Measurements from ENCODE around the gene TPGS2.
"Not testable (repeated sequence)": the region's sequence is repeated elsewhere in the genome, so short reads cannot be mapped to it uniquely, and the experiment has no call there.

The TPGS2 gene

GRCh38 chr18:36825526-36825925 is 3.3 kb downstream of the TPGS2 start:
- TF ChIP-seq CTCF (IDR thresholded peaks at IDR 0.05; ENCODE audit: borderline replicate concordance, insufficient read depth, low read depth, low read length), result no peak

GRCh38 chr18:36821681-36822080 is 7.1 kb downstream of the TPGS2 start:
- no peak for TF ChIP-seq CTCF (IDR thresholded peaks at IDR 0.05; ENCODE audit: borderline replicate concordance, insufficient read depth, low read depth, low read length)
- no peak overlapping the region for H3K4me3 ChIP-seq (ENCODE audit: low read depth, low read length)

More at GRCh38 chr18:36825526-36825925, 3.3 kb downstream of the TPGS2 start:
- H3K4me3 ChIP-seq (ENCODE audit: low read depth, low read length), result no peak overlapping the region

- no peak overlapping the region for H3K4me3 ChIP-seq (ENCODE audit: low read depth, low read length)
- no peak for TF ChIP-seq CTCF (IDR thresholded peaks at IDR 0.05; ENCODE audit: borderline replicate concordance, insufficient read depth, low read depth, low read length)
These were observed 9.2 kb downstream of the TPGS2 start for GRCh38 chr18:36819621-36820020.

- no peak for TF ChIP-seq CTCF (IDR thresholded peaks at IDR 0.05; ENCODE audit: borderline replicate concordance, insufficient read depth, low read depth, low read length)
- no peak overlapping the region for H3K4me3 ChIP-seq (ENCODE audit: low read depth, low read length)
These were observed 10.2 kb downstream of the TPGS2 start for GRCh38 chr18:36818652-36819051.

GRCh38 chr18:36817039-36817438 is 11.8 kb downstream of the TPGS2 start:
- TF ChIP-seq CTCF (IDR thresholded peaks at IDR 0.05; ENCODE audit: borderline replicate concordance, insufficient read depth, low read depth, low read length), result no peak
- no peak overlapping the region for H3K4me3 ChIP-seq (ENCODE audit: low read depth, low read length)

GRCh38 chr18:36816096-36816495 is 12.7 kb downstream of the TPGS2 start:
- H3K4me3 ChIP-seq (ENCODE audit: low read depth, low read length), result not testable (repeated sequence)

- no peak overlapping the region for H3K4me3 ChIP-seq (ENCODE audit: low read depth, low read length)
- TF ChIP-seq CTCF (IDR thresholded peaks at IDR 0.05; ENCODE audit: borderline replicate concordance, insufficient read depth, low read depth, low read length), result no peak
These were observed 13.8 kb downstream of the TPGS2 start for GRCh38 chr18:36814994-36815393.

GRCh38 chr18:36813824-36814223 is 15.0 kb downstream of the TPGS2 start:
- no peak overlapping the region for H3K4me3 ChIP-seq (ENCODE audit: low read depth, low read length)
- no peak for TF ChIP-seq CTCF (IDR thresholded peaks at IDR 0.05; ENCODE audit: borderline replicate concordance, insufficient read depth, low read depth, low read length)

Measured in GM12875 (cell line).